ENCODE data around the gene WBP11. TPM values are rescaled to one million over a fixed set of nuclear protein-coding genes. Genes with fewer than 3 reads are reported as not detected.

The WBP11 gene
- total RNA-seq, 1 experiment from 2014 or later, result 75.9 TPM

- intact Hi-C loops (cut with micrococcal nuclease; ENCODE audit: unreplicated experiment), result loop anchor here (1.0 to 10.0 kb wide), 3 partner anchors 34 to 334 kb away; no protein-coding TSS in a partner anchor
- no peaks in the 10 kb centered on the region for H3K27me3 Mint-ChIP-seq (ENCODE audit: unreplicated experiment)
- H3K27ac Mint-ChIP-seq (ENCODE audit: unreplicated experiment), result no peak overlapping the region
- no peaks in the 10 kb centered on the region for H3K36me3 Mint-ChIP-seq (ENCODE audit: insufficient read depth, unreplicated experiment)
- CTCF ChIA-PET, result interaction anchor here (0.9 to 2.8 kb wide), 4 partner anchors 39 to 410 kb away, joined by 3 to 23 read pairs (median 5); partner anchors contain the start of gene RERG
- H3K9me3 Mint-ChIP-seq (ENCODE audit: low read depth, unreplicated experiment), result no peaks in the 10 kb centered on the region
- no TSS peak for BruUV-seq (replicated peaks)
- TF ChIP-seq CTCF (IDR thresholded peaks at IDR 0.05; ENCODE audit: unreplicated experiment), result peak; percentile 51
- H3K4me3 Mint-ChIP-seq (ENCODE audit: low read depth, unreplicated experiment), result no peak overlapping the region
- peak; percentile 57 for DNase-seq
- H3K4me1 Mint-ChIP-seq (ENCODE audit: low read depth, unreplicated experiment), result peaks cover 9% of the 10 kb centered on the region
Measured at GRCh38 chr12:14810953-14811483, 7.7 kb upstream of the WBP11 start.

- CTCF ChIA-PET, result interaction anchor here (0.6 to 2.8 kb wide), 5 partner anchors 38 to 411 kb away, joined by 3 to 23 read pairs (median 4); partner anchors contain the start of gene RERG
- BruUV-seq (replicated peaks), result no TSS peak
- no peak for DNase-seq
- intact Hi-C loops (cut with micrococcal nuclease; ENCODE audit: unreplicated experiment), result loop anchor here (10.0 kb wide), 1 partner anchor 334 kb away; no protein-coding TSS in a partner anchor
- Mint-ChIP-seq H3K27me3 (ENCODE audit: unreplicated experiment) (no peaks in the 10 kb centered on the region), H3K27ac (ENCODE audit: unreplicated experiment) (no peak overlapping the region), H3K36me3 (ENCODE audit: insufficient read depth, unreplicated experiment) (no peaks in the 10 kb centered on the region), H3K4me1 (ENCODE audit: low read depth, unreplicated experiment) (peaks cover 9% of the 10 kb centered on the region), H3K9me3 (ENCODE audit: low read depth, unreplicated experiment) (no peaks in the 10 kb centered on the region), H3K4me3 (ENCODE audit: low read depth, unreplicated experiment) (no peak overlapping the region)
- no peak for TF ChIP-seq CTCF (IDR thresholded peaks at IDR 0.05; ENCODE audit: unreplicated experiment)
Measured at GRCh38 chr12:14810167-14810952, 7.1 kb upstream of the WBP11 start.

- Mint-ChIP-seq H3K4me1 (ENCODE audit: low read depth, unreplicated experiment) (peaks cover 17% of the 10 kb centered on the region), H3K36me3 (ENCODE audit: insufficient read depth, unreplicated experiment) (peaks cover 18% of the 10 kb centered on the region), H3K4me3 (ENCODE audit: low read depth, unreplicated experiment) (no peak overlapping the region), H3K9me3 (ENCODE audit: low read depth, unreplicated experiment) (no peaks in the 10 kb centered on the region), H3K27ac (ENCODE audit: unreplicated experiment) (no peak overlapping the region), H3K27me3 (ENCODE audit: unreplicated experiment) (no peaks in the 10 kb centered on the region)
- TF ChIP-seq CTCF (IDR thresholded peaks at IDR 0.05; ENCODE audit: unreplicated experiment), result no peak
- CTCF ChIA-PET, result interaction anchor here (0.8 to 1.9 kb wide), 5 partner anchors 26 to 192 kb away, joined by 4 to 18 read pairs (median 5); a partner anchor contains a TSS
- TSS peak; percentile 81 for BruUV-seq (replicated peaks)
- intact Hi-C loops (cut with micrococcal nuclease; ENCODE audit: unreplicated experiment), result no loop called here
- no peak for DNase-seq
Measured at GRCh38 chr12:14803830-14804160, 517 bp upstream of the WBP11 start.

GRCh38 chr12:14802721-14803010 is 612 bp downstream of the WBP11 start:
- peaks cover 17% of the 10 kb centered on the region for H3K4me1 Mint-ChIP-seq (ENCODE audit: low read depth, unreplicated experiment)
- DNase-seq, result no peak
- H3K27me3 Mint-ChIP-seq (ENCODE audit: unreplicated experiment), result no peaks in the 10 kb centered on the region
- no peak overlapping the region for H3K4me3 Mint-ChIP-seq (ENCODE audit: low read depth, unreplicated experiment)
- TF ChIP-seq CTCF (IDR thresholded peaks at IDR 0.05; ENCODE audit: unreplicated experiment), result no peak
- H3K27ac Mint-ChIP-seq (ENCODE audit: unreplicated experiment), result no peak overlapping the region
- intact Hi-C loops (cut with micrococcal nuclease; ENCODE audit: unreplicated experiment), result no loop called here
- no TSS peak for BruUV-seq (replicated peaks)
- peaks cover 25% of the 10 kb centered on the region for H3K36me3 Mint-ChIP-seq (ENCODE audit: insufficient read depth, unreplicated experiment)
- CTCF ChIA-PET, result interaction anchor here (0.5 to 1.9 kb wide), 4 partner anchors 19 to 173 kb away, joined by 3 to 18 read pairs (median 4); a partner anchor contains a TSS
- no peaks in the 10 kb centered on the region for H3K9me3 Mint-ChIP-seq (ENCODE audit: low read depth, unreplicated experiment)

All from Calu3 (cell line).